ENCODE results near the gene GSTA4.

- no peak for TF ChIP-seq CTBP1 (IDR thresholded peaks at IDR 0.05; ENCODE audit: borderline replicate concordance)
- no peak for TF ChIP-seq HDGF (IDR thresholded peaks at IDR 0.05; ENCODE audit: borderline replicate concordance)
- no peak for TF ChIP-seq ELF4 (IDR thresholded peaks at IDR 0.05)
- no peak for TF ChIP-seq SUZ12 (IDR thresholded peaks at IDR 0.05)
- no peak for TF ChIP-seq BHLHE40 (IDR thresholded peaks at IDR 0.05; ENCODE audit: borderline replicate concordance)
- TF ChIP-seq ZNF384 (IDR thresholded peaks at IDR 0.05): no peak
- TF ChIP-seq LEF1 (IDR thresholded peaks at IDR 0.05; ENCODE audit: borderline replicate concordance): no peak
- TF ChIP-seq FOXM1 (IDR thresholded peaks at IDR 0.05; ENCODE audit: borderline replicate concordance): no peak
- TF ChIP-seq ARNT (IDR thresholded peaks at IDR 0.05): no peak
- no peak for TF ChIP-seq SP1 (IDR thresholded peaks at IDR 0.05)
- no peak for TF ChIP-seq NFRKB (IDR thresholded peaks at IDR 0.05)
- no peak for TF ChIP-seq L3MBTL2 (conservative IDR thresholded peaks at IDR 0.05)
- TF ChIP-seq FOXA1 (IDR thresholded peaks at IDR 0.05): no peak
Observed at GRCh38 chr6:53038596-53038995, 43.5 kb upstream of the GSTA4 start.
